ENCODE data around the gene GPR33. TPM values are rescaled to one million over a fixed set of nuclear protein-coding genes. Genes with fewer than 3 reads are reported as not detected.

The GPR33 gene
- polyA plus RNA-seq, 1 of the 3 experiments (the other 2 are of a cell fraction) = not detected

DNA sequence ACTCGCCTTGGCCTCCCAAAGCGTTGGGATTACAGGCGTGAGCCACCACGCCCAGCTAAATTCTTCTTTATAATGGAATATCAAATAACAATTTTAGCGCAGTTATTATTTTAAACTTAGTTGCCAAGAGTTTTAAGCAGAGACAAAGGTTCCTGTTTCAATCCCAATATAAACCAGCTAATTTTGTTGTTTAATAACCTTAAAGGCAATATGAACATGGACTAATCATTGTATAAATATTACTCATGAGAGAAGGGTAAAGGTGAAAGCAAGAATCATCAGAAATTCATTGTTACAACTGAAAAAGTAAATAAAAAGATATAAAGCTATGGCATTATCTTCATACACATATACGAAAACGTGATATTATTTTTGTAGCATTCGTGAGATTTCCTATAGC, 38.7 kb downstream of the GPR33 start (continued):
- no peak for TF ChIP-seq ELF1 (IDR thresholded peaks at IDR 0.05)
- no peak for TF ChIP-seq RAD21 (IDR thresholded peaks at IDR 0.05; ENCODE audit: low read length)
- no peak for TF ChIP-seq CHD2 (IDR thresholded peaks at IDR 0.05; ENCODE audit: low read length, partially characterized antibody)
- TF ChIP-seq TCF12 (IDR thresholded peaks at IDR 0.05) = no peak
- no peak for TF ChIP-seq FOXM1 (IDR thresholded peaks at IDR 0.05; ENCODE audit: low read depth)
- no peak for TF ChIP-seq EP300 (IDR thresholded peaks at IDR 0.05; ENCODE audit: borderline replicate concordance in 1 of 2, low read depth in 1 of 2, low read length in 1 of 2)
- TF ChIP-seq, protein P1, sequence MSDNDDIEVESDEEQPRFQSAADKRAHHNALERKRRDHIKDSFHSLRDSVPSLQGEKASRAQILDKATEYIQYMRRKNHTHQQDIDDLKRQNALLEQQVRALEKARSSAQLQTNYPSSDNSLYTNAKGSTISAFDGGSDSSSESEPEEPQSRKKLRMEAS (IDR thresholded peaks at IDR 0.05; ENCODE audit: low read depth) = no peak
- no peak for TF ChIP-seq RFX5 (IDR thresholded peaks at IDR 0.05; ENCODE audit: low read length)
- no peak for TF ChIP-seq TAF1 (IDR thresholded peaks at IDR 0.05; ENCODE audit: borderline replicate concordance, low read depth, low read length)
- no peak for TF ChIP-seq MXI1 (IDR thresholded peaks at IDR 0.05; ENCODE audit: low read depth, low read length)

DNA sequence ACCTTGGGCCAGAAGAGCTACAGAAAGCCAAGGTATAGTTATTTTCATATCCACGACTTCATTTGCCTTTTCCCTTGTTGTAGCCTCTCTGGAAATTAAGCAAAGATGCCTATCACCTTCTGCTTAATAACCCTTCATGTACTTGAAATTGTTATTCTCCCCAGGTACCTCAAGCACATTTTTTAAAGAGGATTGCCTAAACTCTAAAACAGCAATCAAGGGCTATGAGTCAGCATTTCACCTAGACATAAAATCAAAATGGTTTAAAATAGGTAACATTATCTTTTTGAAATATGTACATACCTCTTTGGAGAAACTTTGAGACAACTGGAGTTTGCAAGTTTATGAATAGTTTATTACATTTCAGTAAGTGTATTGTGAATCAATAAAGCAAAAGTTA, 42.1 kb downstream of the GPR33 start:
- Histone ChIP-seq H3K79me2 (ENCODE audit: insufficient read depth) (no peaks in the 10 kb centered on the region), H3K9ac (no peak overlapping the region), H3K9me2 (no peaks in the 10 kb centered on the region), H3K4me3 (ENCODE audit: low read depth in 2 of 2, low read length in 1 of 2) (no peak overlapping the region), H3K4me1 (ENCODE audit: control insufficient read depth in 1 of 2, insufficient read depth in 2 of 2, low read depth in 1 of 2, low read length in 1 of 2) (no peaks in the 10 kb centered on the region; a peak in 2 of 4 replicates), H3K9me3 (no peaks in the 10 kb centered on the region), H3K36me3 (replicated peaks in 1 of 2; ENCODE audit: control insufficient read depth in 1 of 2, insufficient read depth in 2 of 2, low read length in 1 of 2) (peaks cover 24 to 34% of the 10 kb centered on the region in 2 experiments), H3K27ac (ENCODE audit: low read depth in 2 of 2, low read length in 1 of 2) (no peak overlapping the region), H3F3A (replicated peaks; ENCODE audit: insufficient read depth) (no peaks in the 10 kb centered on the region), H3K4me2 (no peak overlapping the region), H4K20me1 (ENCODE audit: insufficient read depth) (no peaks in the 10 kb centered on the region), H3K27me3 (ENCODE audit: insufficient read depth) (no peaks in the 10 kb centered on the region), H2AFZ (ENCODE audit: low read depth) (no peak overlapping the region)
- ChIA-PET POLR2A (no interaction called here), CTCF (no interaction called here)
- no peak for TF ChIP-seq SIN3A (IDR thresholded peaks at IDR 0.05; ENCODE audit: borderline replicate concordance, low read depth, low read length)
- TF ChIP-seq EZH2phosphoT487 (IDR thresholded peaks at IDR 0.05; ENCODE audit: borderline replicate concordance, low read depth) = no peak
- no peak for TF ChIP-seq CHD2 (IDR thresholded peaks at IDR 0.05; ENCODE audit: low read length, partially characterized antibody)
- TF ChIP-seq RFX5 (IDR thresholded peaks at IDR 0.05; ENCODE audit: low read length) = no peak
- no peak for TF ChIP-seq POLR2AphosphoS5 (IDR thresholded peaks at IDR 0.05; ENCODE audit: low read depth, low read length)
- TF ChIP-seq MXI1 (IDR thresholded peaks at IDR 0.05; ENCODE audit: low read depth, low read length) = no peak
- TF ChIP-seq, protein P2, sequence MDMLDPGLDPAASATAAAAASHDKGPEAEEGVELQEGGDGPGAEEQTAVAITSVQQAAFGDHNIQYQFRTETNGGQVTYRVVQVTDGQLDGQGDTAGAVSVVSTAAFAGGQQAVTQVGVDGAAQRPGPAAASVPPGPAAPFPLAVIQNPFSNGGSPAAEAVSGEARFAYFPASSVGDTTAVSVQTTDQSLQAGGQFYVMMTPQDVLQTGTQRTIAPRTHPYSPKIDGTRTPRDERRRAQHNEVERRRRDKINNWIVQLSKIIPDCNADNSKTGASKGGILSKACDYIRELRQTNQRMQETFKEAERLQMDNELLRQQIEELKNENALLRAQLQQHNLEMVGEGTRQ (IDR thresholded peaks at IDR 0.05; ENCODE audit: borderline replicate concordance, low read depth, low read length) = no peak
- TF ChIP-seq TEAD4 (IDR thresholded peaks at IDR 0.05; ENCODE audit: borderline replicate concordance, insufficient read depth) = no peak
- TF ChIP-seq GABPA (IDR thresholded peaks at IDR 0.05; ENCODE audit: low read depth) = no peak
- TF ChIP-seq, protein P3, sequence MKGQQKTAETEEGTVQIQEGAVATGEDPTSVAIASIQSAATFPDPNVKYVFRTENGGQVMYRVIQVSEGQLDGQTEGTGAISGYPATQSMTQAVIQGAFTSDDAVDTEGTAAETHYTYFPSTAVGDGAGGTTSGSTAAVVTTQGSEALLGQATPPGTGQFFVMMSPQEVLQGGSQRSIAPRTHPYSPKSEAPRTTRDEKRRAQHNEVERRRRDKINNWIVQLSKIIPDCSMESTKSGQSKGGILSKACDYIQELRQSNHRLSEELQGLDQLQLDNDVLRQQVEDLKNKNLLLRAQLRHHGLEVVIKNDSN (IDR thresholded peaks at IDR 0.05; ENCODE audit: borderline replicate concordance, low read depth) = no peak
- TF ChIP-seq, protein P4, sequence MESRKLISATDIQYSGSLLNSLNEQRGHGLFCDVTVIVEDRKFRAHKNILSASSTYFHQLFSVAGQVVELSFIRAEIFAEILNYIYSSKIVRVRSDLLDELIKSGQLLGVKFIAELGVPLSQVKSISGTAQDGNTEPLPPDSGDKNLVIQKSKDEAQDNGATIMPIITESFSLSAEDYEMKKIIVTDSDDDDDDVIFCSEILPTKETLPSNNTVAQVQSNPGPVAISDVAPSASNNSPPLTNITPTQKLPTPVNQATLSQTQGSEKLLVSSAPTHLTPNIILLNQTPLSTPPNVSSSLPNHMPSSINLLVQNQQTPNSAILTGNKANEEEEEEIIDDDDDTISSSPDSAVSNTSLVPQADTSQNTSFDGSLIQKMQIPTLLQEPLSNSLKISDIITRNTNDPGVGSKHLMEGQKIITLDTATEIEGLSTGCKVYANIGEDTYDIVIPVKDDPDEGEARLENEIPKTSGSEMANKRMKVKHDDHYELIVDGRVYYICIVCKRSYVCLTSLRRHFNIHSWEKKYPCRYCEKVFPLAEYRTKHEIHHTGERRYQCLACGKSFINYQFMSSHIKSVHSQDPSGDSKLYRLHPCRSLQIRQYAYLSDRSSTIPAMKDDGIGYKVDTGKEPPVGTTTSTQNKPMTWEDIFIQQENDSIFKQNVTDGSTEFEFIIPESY (IDR thresholded peaks at IDR 0.05; ENCODE audit: borderline replicate concordance, low read depth) = no peak
- TF ChIP-seq MEF2A (IDR thresholded peaks at IDR 0.05; ENCODE audit: borderline replicate concordance, low read depth) = no peak
- TF ChIP-seq TAF1 (IDR thresholded peaks at IDR 0.05; ENCODE audit: borderline replicate concordance, low read depth, low read length) = no peak
- no peak for TF ChIP-seq NRF1 (IDR thresholded peaks at IDR 0.05; ENCODE audit: low read depth, low read length)
- TF ChIP-seq FOXJ3 (CRISPR knock-in tag; IDR thresholded peaks at IDR 0.05) = no peak
- no peak for TF ChIP-seq GATA2 (CRISPR knock-in tag; IDR thresholded peaks at IDR 0.05)
- no peak for TF ChIP-seq YY1 (IDR thresholded peaks at IDR 0.05; ENCODE audit: low read depth)
- TF ChIP-seq, protein P1 (IDR thresholded peaks at IDR 0.05; ENCODE audit: low read depth) = no peak
- no peak for DNase-seq
- 72% methylated on average over 1 of the region's 1 CpG for WGBS (ENCODE audit: low lambda C conversion rate)
